NCI-H526 treated with DMSO at 0.1 percent for 48 hours (cell line): ENCODE data around the gene MAP10.

ENCODE experiments used
- DNase-seq: peaks from one replicate; lab custom pipeline; 2025; lab: John Stamatoyannopoulos, UW

Gene MAP10

GRCh38 chr1:232854798-232855159 lies 49.6 kb downstream of the MAP10 start:
- no peak for DNase-seq

DNA sequence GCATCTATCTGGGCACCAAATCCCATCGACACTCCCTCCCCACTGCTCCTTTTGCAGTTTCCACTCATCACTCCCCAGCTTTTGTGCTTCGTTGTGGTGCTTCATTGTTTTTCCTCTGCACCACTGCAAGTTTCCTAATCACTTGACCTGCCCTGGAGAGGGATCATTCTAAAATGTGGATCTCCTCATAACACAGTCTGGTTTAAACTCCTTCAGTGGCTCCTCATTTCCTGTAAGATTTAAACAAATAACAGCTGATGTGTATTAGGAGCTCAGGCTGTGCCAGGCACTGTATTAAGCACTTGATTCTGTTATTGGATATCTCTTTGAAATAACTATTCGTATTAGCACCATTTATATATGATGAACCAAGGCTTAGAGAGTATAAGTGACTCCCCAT lies 51.3 kb downstream of the MAP10 start:
- DNase-seq, result no peak
